B cell (primary cell): ENCODE results near the gene ANO2.

Source experiments
- EZH2 ChIP-seq: IDR thresholded peaks from 2 replicates; pipeline ENCODE4 v1.6.1; 2012; ENCODE audit warnings: borderline replicate concordance, low read depth, mild to moderate bottlenecking, moderate library complexity, low read length; ENCODE audit not compliant: insufficient read depth, poor library complexity, severe bottlenecking
- TF ChIP-seq, protein P1 (sequence below): fragments of 200-600 bp; IDR thresholded peaks from one replicate; pipeline ENCODE4 v1.8.0; 2022; ENCODE audit warnings: antibody characterized with exemption, mild to moderate bottlenecking

DNA sequence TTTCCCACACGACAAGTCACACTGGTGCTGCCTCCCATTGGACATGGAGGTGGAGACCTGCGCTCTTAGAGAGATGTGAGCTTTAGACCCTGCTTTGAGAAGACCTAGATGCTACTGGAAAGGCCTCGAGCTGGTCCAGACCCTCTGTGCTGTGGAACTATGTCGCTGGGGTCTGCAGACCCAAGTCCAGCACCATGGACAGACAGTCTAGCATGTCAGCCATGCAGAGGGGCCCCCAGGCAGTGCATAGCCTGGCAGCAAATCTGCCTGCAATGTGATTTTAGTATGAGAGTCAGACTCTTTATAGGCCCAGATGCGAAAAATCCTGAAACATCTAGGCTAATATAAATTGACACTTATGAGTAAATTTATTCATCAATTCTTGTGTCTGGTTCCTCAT, 371.7 kb downstream of the ANO2 start:
- TF ChIP-seq, protein P1, sequence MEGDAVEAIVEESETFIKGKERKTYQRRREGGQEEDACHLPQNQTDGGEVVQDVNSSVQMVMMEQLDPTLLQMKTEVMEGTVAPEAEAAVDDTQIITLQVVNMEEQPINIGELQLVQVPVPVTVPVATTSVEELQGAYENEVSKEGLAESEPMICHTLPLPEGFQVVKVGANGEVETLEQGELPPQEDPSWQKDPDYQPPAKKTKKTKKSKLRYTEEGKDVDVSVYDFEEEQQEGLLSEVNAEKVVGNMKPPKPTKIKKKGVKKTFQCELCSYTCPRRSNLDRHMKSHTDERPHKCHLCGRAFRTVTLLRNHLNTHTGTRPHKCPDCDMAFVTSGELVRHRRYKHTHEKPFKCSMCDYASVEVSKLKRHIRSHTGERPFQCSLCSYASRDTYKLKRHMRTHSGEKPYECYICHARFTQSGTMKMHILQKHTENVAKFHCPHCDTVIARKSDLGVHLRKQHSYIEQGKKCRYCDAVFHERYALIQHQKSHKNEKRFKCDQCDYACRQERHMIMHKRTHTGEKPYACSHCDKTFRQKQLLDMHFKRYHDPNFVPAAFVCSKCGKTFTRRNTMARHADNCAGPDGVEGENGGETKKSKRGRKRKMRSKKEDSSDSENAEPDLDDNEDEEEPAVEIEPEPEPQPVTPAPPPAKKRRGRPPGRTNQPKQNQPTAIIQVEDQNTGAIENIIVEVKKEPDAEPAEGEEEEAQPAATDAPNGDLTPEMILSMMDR: no peak
- no peak for TF ChIP-seq EZH2
